Left kidney (tissue), 1 donor: ENCODE data around the gene PFKP. TPM values are rescaled to one million over a fixed set of nuclear protein-coding genes. Genes with fewer than 3 reads are reported as not detected.

Source experiments
- polyA plus RNA-seq: library from polyadenylated mRNA; unstranded; fragments of 120-200 nt; gene quantifications from one replicate; pipeline ENCODE4 v1.2.1, GENCODE V29; 2013; ENCODE audit not compliant: insufficient read length

Gene PFKP
- polyA plus RNA-seq, 1 donor = 31.5 TPM

Other genes starting within 250 kb of the PFKP start
- gene PITRM1, start 105.2 kb downstream of the PFKP start, polyA plus RNA-seq = 86.1 TPM